Neural crest cell (in vitro differentiated cells): ENCODE results near the gene BPIFB6. TPM values are rescaled to one million over a fixed set of nuclear protein-coding genes. Genes with fewer than 3 reads are reported as not detected.
A peak's percentile ranks its signal among the peaks of the same experiment; 100 is the strongest.

ENCODE experiments used
- DNase-seq: peaks from one replicate; pipeline ENCODE4 v3.0.0; 2021; ENCODE audit warnings: low read depth, mixed read lengths, low spot score
- H3K27ac Mint-ChIP-seq: one replicate; pipeline ENCODE4 v1.8.0; 2021; ENCODE audit warnings: mild to moderate bottlenecking, mixed read lengths; ENCODE audit not compliant: unreplicated experiment
- H3K27me3 Mint-ChIP-seq: 2 replicates; pipeline ENCODE4 v1.8.0; 2021; ENCODE audit warnings: low read depth, mild to moderate bottlenecking, mixed read lengths
- H3K36me3 Mint-ChIP-seq: 2 replicates; pipeline ENCODE4 v1.8.0; 2021; ENCODE audit warnings: low read depth, mild to moderate bottlenecking, mixed read lengths
- H3K4me1 Mint-ChIP-seq: 2 replicates; pipeline ENCODE4 v1.8.0; 2021; ENCODE audit warnings: mixed read lengths
- H3K4me3 Mint-ChIP-seq: one replicate; pipeline ENCODE4 v1.8.0; 2021; ENCODE audit warnings: mild to moderate bottlenecking, mixed read lengths
- H3K9me3 Mint-ChIP-seq: 2 replicates; pipeline ENCODE4 v1.8.0; 2021; ENCODE audit warnings: mixed read lengths
- CTCF ChIP-seq: fragments of 200-600 bp; sonication (generic); conservative IDR thresholded peaks from 2 replicates; pipeline ENCODE4 v1.5.0; 2021; ENCODE audit warnings: antibody characterized with exemption, mild to moderate bottlenecking
- total RNA-seq: library from RNA; stranded (reverse); gene quantifications from 2 replicates; pipeline ENCODE4 v1.2.1, GENCODE V29; 2021

The BPIFB6 gene
- total RNA-seq, 1 donor from 2014 or later = not detected

- no peak for DNase-seq
- H3K27me3 Mint-ChIP-seq = no peaks in the 10 kb centered on the region
- H3K9me3 Mint-ChIP-seq = peaks cover 3% of the 10 kb centered on the region
- H3K36me3 Mint-ChIP-seq = no peaks in the 10 kb centered on the region
- no peak overlapping the region for H3K4me3 Mint-ChIP-seq
- peaks cover 24% of the 10 kb centered on the region for H3K4me1 Mint-ChIP-seq
- TF ChIP-seq CTCF = no peak
- H3K27ac Mint-ChIP-seq = peak overlapping the region; percentile 59
Measured at GRCh38 chr20:33008336-33009213, 22.9 kb upstream of the BPIFB6 start.

DNA sequence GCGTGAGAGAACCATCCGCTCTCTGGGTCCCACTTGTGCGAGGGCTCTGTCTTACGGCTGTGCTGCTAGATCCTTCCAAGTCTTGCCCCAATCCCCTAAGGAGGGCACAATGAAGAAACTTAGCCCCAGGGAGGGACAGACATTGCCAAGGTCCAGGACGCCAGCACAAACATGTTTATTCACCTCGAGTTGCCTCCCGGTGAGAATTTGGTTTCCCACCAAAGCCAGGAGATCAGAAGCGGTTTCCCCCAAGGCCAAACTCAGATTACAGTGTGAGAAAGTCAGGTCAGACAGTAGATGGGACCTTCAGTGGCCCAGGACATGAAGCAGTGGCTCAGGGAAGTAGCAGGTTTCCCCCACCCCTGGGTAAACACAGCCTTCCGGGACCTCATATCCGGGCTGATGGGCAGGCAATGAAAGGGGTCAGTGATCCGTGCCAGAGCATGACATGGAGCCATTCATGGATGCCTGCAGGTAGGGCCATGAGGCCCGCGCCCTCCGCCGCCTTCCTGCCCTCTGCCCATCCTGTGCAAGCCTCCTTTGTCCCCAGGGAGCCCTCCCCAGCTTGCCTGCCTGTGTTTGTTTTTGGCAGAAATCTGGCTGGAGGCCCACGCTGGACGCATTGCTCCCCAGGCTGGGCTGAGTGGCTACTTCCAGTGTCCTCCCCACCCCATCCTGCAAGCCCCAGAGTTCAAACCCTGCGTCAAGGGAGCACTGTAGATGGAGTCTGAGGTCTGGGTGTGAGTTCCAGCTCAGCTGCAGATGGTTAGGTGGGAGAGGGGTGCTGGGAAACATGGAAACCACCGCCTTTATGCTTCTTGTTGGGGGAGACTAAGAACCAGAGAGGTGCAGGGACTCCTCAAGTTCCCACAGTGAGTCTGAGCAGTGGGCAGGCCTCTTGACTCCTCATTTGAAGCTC is 22.0 kb upstream of the BPIFB6 start:
- no peaks in the 10 kb centered on the region for H3K27me3 Mint-ChIP-seq
- no peaks in the 10 kb centered on the region for H3K36me3 Mint-ChIP-seq
- peak; percentile 29 for DNase-seq
- H3K27ac Mint-ChIP-seq = peak overlapping the region; percentile 77
- H3K9me3 Mint-ChIP-seq = peaks cover 3% of the 10 kb centered on the region
- TF ChIP-seq CTCF = no peak
- H3K4me3 Mint-ChIP-seq = no peak overlapping the region
- H3K4me1 Mint-ChIP-seq = peaks cover 24% of the 10 kb centered on the region

DNA sequence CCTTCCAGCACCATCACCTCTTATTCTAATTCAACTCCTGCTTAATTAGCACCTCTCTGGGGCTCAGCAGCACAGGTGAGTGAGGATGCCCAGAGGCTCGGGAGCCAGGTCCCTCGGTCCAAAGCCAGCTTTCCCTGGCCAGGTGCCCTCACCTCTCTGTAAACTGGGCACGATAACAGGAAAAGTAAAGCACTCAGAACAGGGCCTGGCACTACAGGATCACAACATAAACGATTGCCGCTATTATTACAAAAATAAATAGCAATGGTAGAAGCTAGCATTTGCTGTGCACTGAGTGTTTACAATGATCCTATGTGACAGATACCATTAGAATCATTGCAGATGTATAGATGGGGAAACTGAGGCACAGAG is 21.3 kb upstream of the BPIFB6 start:
- H3K27ac Mint-ChIP-seq = no peak overlapping the region
- H3K27me3 Mint-ChIP-seq = no peaks in the 10 kb centered on the region
- DNase-seq = no peak
- H3K4me3 Mint-ChIP-seq = no peak overlapping the region
- no peak for TF ChIP-seq CTCF
- H3K36me3 Mint-ChIP-seq = no peaks in the 10 kb centered on the region
- H3K9me3 Mint-ChIP-seq = peaks cover 3% of the 10 kb centered on the region
- peaks cover 24% of the 10 kb centered on the region for H3K4me1 Mint-ChIP-seq

GRCh38 chr20:33010674-33011449 is 20.6 kb upstream of the BPIFB6 start:
- TF ChIP-seq CTCF = no peak
- no peaks in the 10 kb centered on the region for H3K36me3 Mint-ChIP-seq
- DNase-seq = no peak
- H3K9me3 Mint-ChIP-seq = no peaks in the 10 kb centered on the region
- H3K27ac Mint-ChIP-seq = no peak overlapping the region
- H3K4me1 Mint-ChIP-seq = peaks cover 24% of the 10 kb centered on the region
- H3K27me3 Mint-ChIP-seq = peaks cover 2% of the 10 kb centered on the region
- no peak overlapping the region for H3K4me3 Mint-ChIP-seq
